Type B pancreatic cell (in vitro differentiated cells): ENCODE results near the gene MVB12B. TPM values are rescaled to one million over a fixed set of nuclear protein-coding genes. Genes with fewer than 3 reads are reported as not detected.

Experiments used
- DNase-seq: peaks from one replicate; pipeline ENCODE4 v3.0.0; 2021; ENCODE audit warnings: mixed read lengths; ENCODE audit not compliant: unreplicated experiment; ENCODE audit errors: extremely low spot score
- H3K27ac Mint-ChIP-seq: 2 replicates; pipeline ENCODE4 v1.8.0; 2021; ENCODE audit warnings: mild to moderate bottlenecking, mixed read lengths
- H3K27me3 Mint-ChIP-seq: 2 replicates; pipeline ENCODE4 v1.8.0; 2021; ENCODE audit warnings: mixed read lengths
- H3K36me3 Mint-ChIP-seq: 2 replicates; pipeline ENCODE4 v1.8.0; 2021; ENCODE audit warnings: mixed read lengths
- H3K4me1 Mint-ChIP-seq: one replicate; pipeline ENCODE4 v1.8.0; 2021; ENCODE audit warnings: mixed read lengths; ENCODE audit not compliant: unreplicated experiment
- H3K4me3 Mint-ChIP-seq: 2 replicates; pipeline ENCODE4 v1.8.0; 2021; ENCODE audit warnings: mild to moderate bottlenecking, mixed read lengths
- H3K9me3 Mint-ChIP-seq: 2 replicates; pipeline ENCODE4 v1.8.0; 2021; ENCODE audit warnings: mixed read lengths
- CTCF ChIP-seq: fragments of 200-600 bp; sonication (generic); conservative IDR thresholded peaks from 2 replicates; pipeline ENCODE4 v1.5.0; 2021; ENCODE audit warnings: antibody characterized with exemption, mild to moderate bottlenecking
- total RNA-seq: library from RNA; stranded (reverse); gene quantifications from 2 replicates; pipeline ENCODE4 v1.2.1, GENCODE V29; 2021; ENCODE audit warnings: low replicate concordance

Gene MVB12B
- total RNA-seq, 1 donor from 2014 or later, result 26.1 TPM

- no peaks in the 10 kb centered on the region for H3K9me3 Mint-ChIP-seq
- no peaks in the 10 kb centered on the region for H3K4me1 Mint-ChIP-seq
- H3K4me3 Mint-ChIP-seq, result no peak overlapping the region
- no peak overlapping the region for H3K27ac Mint-ChIP-seq
- no peak for DNase-seq
- TF ChIP-seq CTCF, result no peak
- H3K27me3 Mint-ChIP-seq, result peaks cover 3% of the 10 kb centered on the region
- H3K36me3 Mint-ChIP-seq, result no peaks in the 10 kb centered on the region
These were observed 26.8 kb upstream of the MVB12B start for GRCh38 chr9:126299706-126300276.

GRCh38 chr9:126301196-126301595, 25.4 kb upstream of the MVB12B start:
- TF ChIP-seq CTCF, result no peak
- no peaks in the 10 kb centered on the region for H3K9me3 Mint-ChIP-seq
- no peaks in the 10 kb centered on the region for H3K4me1 Mint-ChIP-seq
- H3K36me3 Mint-ChIP-seq, result no peaks in the 10 kb centered on the region
- DNase-seq, result no peak
- H3K27me3 Mint-ChIP-seq, result no peaks in the 10 kb centered on the region
- H3K27ac Mint-ChIP-seq, result no peak overlapping the region
- H3K4me3 Mint-ChIP-seq, result no peak overlapping the region

- Mint-ChIP-seq H3K27ac (no peak overlapping the region), H3K9me3 (no peaks in the 10 kb centered on the region), H3K27me3 (no peaks in the 10 kb centered on the region), H3K4me1 (peaks cover 3% of the 10 kb centered on the region), H3K4me3 (no peak overlapping the region), H3K36me3 (no peaks in the 10 kb centered on the region)
- TF ChIP-seq CTCF, result peak; percentile 89
- DNase-seq, result no peak
These were observed 24.5 kb upstream of the MVB12B start for GRCh38 chr9:126301985-126302603.

GRCh38 chr9:126302730-126303129, 23.9 kb upstream of the MVB12B start:
- Mint-ChIP-seq H3K36me3 (no peaks in the 10 kb centered on the region), H3K9me3 (no peaks in the 10 kb centered on the region), H3K27ac (no peak overlapping the region), H3K27me3 (peaks cover 3% of the 10 kb centered on the region), H3K4me1 (peaks cover 9% of the 10 kb centered on the region), H3K4me3 (no peak overlapping the region)
- TF ChIP-seq CTCF, result no peak
- DNase-seq, result no peak

- Mint-ChIP-seq H3K27me3 (peaks cover 3% of the 10 kb centered on the region), H3K9me3 (no peaks in the 10 kb centered on the region), H3K4me1 (peaks cover 12% of the 10 kb centered on the region), H3K36me3 (no peaks in the 10 kb centered on the region), H3K27ac (no peak overlapping the region), H3K4me3 (no peak overlapping the region)
- TF ChIP-seq CTCF, result no peak
- no peak for DNase-seq
These were observed 23.1 kb upstream of the MVB12B start for GRCh38 chr9:126303488-126303887.
